K562 (cell line): Measurements from ENCODE around the gene CYSLTR1.

Source experiments
- CTCF ChIP-seq, 3 experiments: IDR thresholded peaks in 2 of 3; conservative IDR thresholded peaks in 1 of 3; 2 replicates each; pipeline ENCODE4 v1.5.1; 2011 to 2012; ENCODE audit warnings: low read length in 3 of 3, mild to moderate bottlenecking in 3 of 3, control low read depth in 2 of 3, improper control_type of control experiment in 1 of 3, inconsistent platforms in 1 of 3, low read depth in 1 of 3, mixed read lengths in 1 of 3, moderate library complexity in 1 of 3; ENCODE audit not compliant: insufficient read depth in 2 of 3
- KAT2B ChIP-seq: IDR thresholded peaks from one replicate; pipeline ENCODE4 v1.6.1; 2012; ENCODE audit warnings: low read depth, mild to moderate bottlenecking, control low read depth, inconsistent platforms, low read length, moderate library complexity
- KAT8 ChIP-seq: fragments of 450-650 bp; IDR thresholded peaks from 2 replicates; pipeline ENCODE4 v1.6.1; 2016; ENCODE audit warnings: low read depth, mild to moderate bottlenecking
- MAFG ChIP-seq: fragments of 450-650 bp; conservative IDR thresholded peaks from 2 replicates; pipeline ENCODE4 v1.6.1; 2016; ENCODE audit warnings: missing genetic modification characterization, missing compliant biosample characterization
- MLLT1 ChIP-seq, 2 experiments: fragments of 450-650 bp; IDR thresholded peaks; 2 replicates each; pipeline ENCODE4 v1.6.1; 2016
- MTA2 ChIP-seq: fragments of 450-650 bp; IDR thresholded peaks from 2 replicates; pipeline ENCODE4 v1.6.1; 2016; ENCODE audit warnings: low read depth
- MTA3 ChIP-seq: fragments of 450-650 bp; formaldehyde crosslinking; IDR thresholded peaks from 2 replicates; pipeline ENCODE4 v1.6.1; 2017; ENCODE audit warnings: mild to moderate bottlenecking, borderline replicate concordance
- NR1H2 ChIP-seq: sonication (generic); formaldehyde crosslinking; IDR thresholded peaks from 2 replicates; pipeline ENCODE4 v1.4.0; 2020; ENCODE audit warnings: mild to moderate bottlenecking, missing genetic modification reagents
- NR3C1 ChIP-seq: sonication (generic); formaldehyde crosslinking; IDR thresholded peaks from 2 replicates; pipeline ENCODE4 v1.8.1; 2022; ENCODE audit warnings: missing genetic modification reagents
- SMAD4 ChIP-seq: fragments of 250-450 bp; sonication (Bioruptor Pico); conservative IDR thresholded peaks from 2 replicates; pipeline ENCODE4 v1.8.0; 2021; ENCODE audit warnings: inconsistent platforms, mild to moderate bottlenecking, moderate library complexity
- SP2 ChIP-seq: IDR thresholded peaks from 2 replicates; pipeline ENCODE4 v1.6.1; 2011; ENCODE audit warnings: mild to moderate bottlenecking, low read depth, low read length, moderate library complexity; ENCODE audit not compliant: poor library complexity, severe bottlenecking; ENCODE audit errors: extremely low read depth
- TCF7L2 ChIP-seq: fragments of 150-350 bp; IDR thresholded peaks from 2 replicates; pipeline ENCODE4 v1.6.1; 2016; ENCODE audit warnings: low read depth, mild to moderate bottlenecking, low read length, moderate library complexity
- YY1 ChIP-seq, 3 experiments: IDR thresholded peaks; 2 replicates each; pipeline ENCODE4 v1.6.1; 2011; ENCODE audit warnings: low read length in 2 of 3, mild to moderate bottlenecking in 2 of 3, moderate library complexity in 2 of 3, borderline replicate concordance in 1 of 3, control low read depth in 1 of 3, low read depth in 1 of 3; ENCODE audit not compliant: insufficient read depth in 3 of 3, insufficient replicate concordance in 2 of 3, control insufficient read depth in 1 of 3, insufficient read length in 1 of 3; ENCODE audit errors: extremely low read depth in 1 of 3
- TF ChIP-seq, protein P1 (sequence below), 2 experiments: fragments of 450-650 bp in 1 of 2; sonication (generic) in 1 of 2; formaldehyde crosslinking in 1 of 2; IDR thresholded peaks in 1 of 2; conservative IDR thresholded peaks in 1 of 2; 2 replicates each; pipeline versions ENCODE4 v1.6.1 to v1.8.1; 2016 to 2023; ENCODE audit warnings: mild to moderate bottlenecking in 2 of 2, moderate library complexity in 2 of 2, inconsistent platforms in 1 of 2, missing genetic modification reagents in 1 of 2

DNA sequence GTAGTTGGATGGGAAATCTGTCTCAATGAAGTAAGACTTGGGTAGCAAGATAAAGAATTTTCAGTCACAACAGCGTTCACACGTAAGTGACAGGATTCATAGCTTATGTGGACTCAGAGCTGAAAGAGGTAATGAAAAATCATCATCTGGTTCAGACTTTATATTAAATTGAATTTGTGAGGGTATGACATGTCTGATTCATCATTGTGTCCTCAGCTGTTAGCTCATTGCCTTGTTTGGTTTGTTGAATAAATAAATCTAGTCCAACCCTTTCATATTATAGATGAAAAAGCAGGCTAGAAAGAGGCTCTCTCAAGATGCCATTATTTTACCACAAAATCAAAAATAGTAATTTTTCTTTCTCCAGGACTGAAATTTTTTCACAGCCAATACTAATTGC, 2.7 kb upstream of the CYSLTR1 start:
- no peak for TF ChIP-seq KAT2B
- TF ChIP-seq MTA3, result no peak
- no peak for TF ChIP-seq MAFG (tag)
- no peak for TF ChIP-seq CTCF (IDR thresholded peaks at IDR 0.05 in 2 of 3, conservative IDR thresholded peaks at IDR 0.05 in 1 of 3; ENCODE audit: insufficient read depth in 2 of 3, low read depth in 1 of 3, low read length in 3 of 3)
- TF ChIP-seq SMAD4 (CRISPR knock-in tag), result no peak
- TF ChIP-seq NR1H2 (CRISPR knock-in tag), result no peak
- no peak for TF ChIP-seq KAT8
- TF ChIP-seq MLLT1 (IDR thresholded peaks at IDR 0.05), result no peak
- no peak for TF ChIP-seq MTA2
- no peak for TF ChIP-seq NR3C1
- TF ChIP-seq SP2, result no peak
- TF ChIP-seq TCF7L2, result no peak
- TF ChIP-seq, protein P1, sequence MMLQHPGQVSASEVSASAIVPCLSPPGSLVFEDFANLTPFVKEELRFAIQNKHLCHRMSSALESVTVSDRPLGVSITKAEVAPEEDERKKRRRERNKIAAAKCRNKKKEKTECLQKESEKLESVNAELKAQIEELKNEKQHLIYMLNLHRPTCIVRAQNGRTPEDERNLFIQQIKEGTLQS (IDR thresholded peaks at IDR 0.05), result no peak
- TF ChIP-seq, protein P1 (CRISPR knock-in tag; conservative IDR thresholded peaks at IDR 0.05), result no peak
- no peak for TF ChIP-seq YY1 (IDR thresholded peaks at IDR 0.05; ENCODE audit: borderline replicate concordance in 1 of 3, control insufficient read depth in 1 of 3, extremely low read depth in 1 of 3, insufficient read depth in 3 of 3, insufficient read length in 1 of 3, insufficient replicate concordance in 2 of 3, low read depth in 1 of 3, low read length in 2 of 3)
